Measurements from ENCODE around the gene CEMIP. TPM values are rescaled to one million over a fixed set of nuclear protein-coding genes. Genes with fewer than 3 reads are reported as not detected.

Gene CEMIP
- total RNA-seq, 1 experiment from 2014 or later = 0.61 TPM

- TF ChIP-seq EZH2 (IDR thresholded peaks at IDR 0.05; ENCODE audit: low read depth) = no peak
- no peak overlapping the region for H3K4me3 ChIP-seq
- intact Hi-C loops (cut with micrococcal nuclease; ENCODE audit: unreplicated experiment) = no loop called here
- ChIA-PET CTCF (no interaction called here), POLR2A (ENCODE audit: unreplicated experiment) (no interaction called here)
- H3K4me2 ChIP-seq = no peak overlapping the region
- no peaks in the 10 kb centered on the region for H4K20me1 ChIP-seq (ENCODE audit: insufficient read depth)
- H3K27me3 ChIP-seq (ENCODE audit: insufficient read depth, low read depth) = no peaks in the 10 kb centered on the region
- 0 out of 2 replicates have a peak, but pooled peaks cover 3% of the 10 kb centered on the region for H3K36me3 ChIP-seq (ENCODE audit: low read depth)
- BruUV-seq (replicated peaks) = no TSS peak
- H3F3A ChIP-seq (ENCODE audit: insufficient read depth, low read depth) = 0 out of 2 replicates have a peak, but pooled peaks cover 6% of the 10 kb centered on the region
- no peak for DNase-seq
- no peaks in the 10 kb centered on the region for H3K9me3 ChIP-seq (ENCODE audit: insufficient read depth, low read depth)
- H3K27ac ChIP-seq = no peak overlapping the region
- no peak overlapping the region for H2AFZ ChIP-seq
- no peaks in the 10 kb centered on the region for H3K79me2 ChIP-seq (ENCODE audit: low read depth)
- H3K4me1 ChIP-seq (replicated peaks; ENCODE audit: insufficient read depth) = no peaks in the 10 kb centered on the region
- no peaks in the 10 kb centered on the region for H3K9me2 ChIP-seq (ENCODE audit: insufficient read depth)
Measured at GRCh38 chr15:80764535-80764934, 14.6 kb upstream of the CEMIP start.

- Histone ChIP-seq H3K9me2 (ENCODE audit: insufficient read depth) (no peaks in the 10 kb centered on the region), H3K4me3 (no peak overlapping the region), H3K36me3 (ENCODE audit: low read depth) (0 out of 2 replicates have a peak, but pooled peaks cover 3% of the 10 kb centered on the region), H3F3A (ENCODE audit: insufficient read depth, low read depth) (no peaks in the 10 kb centered on the region), H3K4me1 (replicated peaks; ENCODE audit: insufficient read depth) (no peaks in the 10 kb centered on the region), H3K27me3 (ENCODE audit: insufficient read depth, low read depth) (no peaks in the 10 kb centered on the region), H4K20me1 (ENCODE audit: insufficient read depth) (no peaks in the 10 kb centered on the region), H3K4me2 (no peak overlapping the region), H3K79me2 (ENCODE audit: low read depth) (no peaks in the 10 kb centered on the region), H3K27ac (no peak overlapping the region), H3K9me3 (ENCODE audit: insufficient read depth, low read depth) (no peaks in the 10 kb centered on the region), H2AFZ (no peak overlapping the region)
- no peak for DNase-seq
- intact Hi-C loops (cut with micrococcal nuclease; ENCODE audit: unreplicated experiment) = no loop called here
- CTCF ChIA-PET = no interaction called here
- TF ChIP-seq EZH2 (IDR thresholded peaks at IDR 0.05; ENCODE audit: low read depth) (no peak), CTCF (conservative IDR thresholded peaks at IDR 0.05) (no peak)
- no TSS peak for BruUV-seq (replicated peaks)
- POLR2A ChIA-PET (ENCODE audit: unreplicated experiment) = no interaction called here
Measured at GRCh38 chr15:80766275-80766674, 12.9 kb upstream of the CEMIP start.

- Histone ChIP-seq H4K20me1 (ENCODE audit: insufficient read depth) (no peaks in the 10 kb centered on the region), H2AFZ (no peak overlapping the region), H3K79me2 (ENCODE audit: low read depth) (no peaks in the 10 kb centered on the region), H3K4me2 (no peak overlapping the region), H3K4me3 (no peak overlapping the region), H3K9me3 (ENCODE audit: insufficient read depth, low read depth) (no peaks in the 10 kb centered on the region), H3F3A (ENCODE audit: insufficient read depth, low read depth) (no peaks in the 10 kb centered on the region), H3K27ac (no peak overlapping the region), H3K9me2 (ENCODE audit: insufficient read depth) (no peaks in the 10 kb centered on the region), H3K4me1 (replicated peaks; ENCODE audit: insufficient read depth) (no peaks in the 10 kb centered on the region), H3K36me3 (ENCODE audit: low read depth) (no peaks in the 10 kb centered on the region), H3K27me3 (ENCODE audit: insufficient read depth, low read depth) (no peaks in the 10 kb centered on the region)
- no TSS peak for BruUV-seq (replicated peaks)
- POLR2A ChIA-PET (ENCODE audit: unreplicated experiment) = no interaction called here
- no peak for TF ChIP-seq CTCF (conservative IDR thresholded peaks at IDR 0.05)
- TF ChIP-seq EZH2 (IDR thresholded peaks at IDR 0.05; ENCODE audit: low read depth) = no peak
- CTCF ChIA-PET = no interaction called here
- no peak for DNase-seq
- intact Hi-C loops (cut with micrococcal nuclease; ENCODE audit: unreplicated experiment) = no loop called here
Measured at GRCh38 chr15:80768158-80768557, 11.0 kb upstream of the CEMIP start.

GRCh38 chr15:80769153-80769828 is 9.9 kb upstream of the CEMIP start:
- no peak for DNase-seq
- ChIA-PET CTCF (no interaction called here), POLR2A (ENCODE audit: unreplicated experiment) (no interaction called here)
- TF ChIP-seq CTCF (conservative IDR thresholded peaks at IDR 0.05) (no peak), EZH2 (IDR thresholded peaks at IDR 0.05; ENCODE audit: low read depth) (no peak)
- intact Hi-C loops (cut with micrococcal nuclease; ENCODE audit: unreplicated experiment) = no loop called here
- no peaks in the 10 kb centered on the region for H3K79me2 ChIP-seq (ENCODE audit: low read depth)
- H3K4me1 ChIP-seq (replicated peaks; ENCODE audit: insufficient read depth) = no peaks in the 10 kb centered on the region
- H3K36me3 ChIP-seq (ENCODE audit: low read depth) = no peaks in the 10 kb centered on the region
- no peaks in the 10 kb centered on the region for H3K27me3 ChIP-seq (ENCODE audit: insufficient read depth, low read depth)
- H3K9me3 ChIP-seq (ENCODE audit: insufficient read depth, low read depth) = no peaks in the 10 kb centered on the region
- H3K4me3 ChIP-seq = no peak overlapping the region
- BruUV-seq (replicated peaks) = no TSS peak
- H2AFZ ChIP-seq = no peak overlapping the region
- H3K9me2 ChIP-seq (ENCODE audit: insufficient read depth) = no peaks in the 10 kb centered on the region
- H3K4me2 ChIP-seq = no peak overlapping the region
- H3K27ac ChIP-seq = no peak overlapping the region
- no peaks in the 10 kb centered on the region for H4K20me1 ChIP-seq (ENCODE audit: insufficient read depth)
- no peaks in the 10 kb centered on the region for H3F3A ChIP-seq (ENCODE audit: insufficient read depth, low read depth)
